GM19463 (cell line): ENCODE data around the gene C11orf71.

Experiments
- ATAC-seq: cut with Tn5 transposase; IDR thresholded peaks from one replicate; pipeline ENCODE4 v1.9.1; 2021; ENCODE audit warnings: mild to moderate bottlenecking, moderate library complexity; ENCODE audit not compliant: unreplicated experiment

Gene C11orf71

GRCh38 chr11:114400915-114401223 is 558 bp upstream of the C11orf71 start:
- no peak for ATAC-seq

GRCh38 chr11:114399490-114400215 is 658 bp downstream of the C11orf71 start:
- ATAC-seq, result peak; percentile 21

GRCh38 chr11:114398303-114398920 is 1.9 kb downstream of the C11orf71 start:
- no peak for ATAC-seq

GRCh38 chr11:114397349-114397982 is 2.8 kb downstream of the C11orf71 start:
- no peak for ATAC-seq

- ATAC-seq, result no peak
These were observed 3.4 kb downstream of the C11orf71 start for GRCh38 chr11:114396916-114397315.

- ATAC-seq, result no peak
These were observed 4.6 kb downstream of the C11orf71 start for GRCh38 chr11:114395736-114396135.

- ATAC-seq, result no peak
These were observed 7.3 kb downstream of the C11orf71 start for GRCh38 chr11:114392735-114393667.

- no peak for ATAC-seq
These were observed 13.8 kb downstream of the C11orf71 start for GRCh38 chr11:114386545-114386944.

GRCh38 chr11:114386131-114386530 is 14.2 kb downstream of the C11orf71 start:
- ATAC-seq, result no peak

- ATAC-seq, result no peak
These were observed 15.8 kb downstream of the C11orf71 start for GRCh38 chr11:114384487-114384886.

GRCh38 chr11:114382509-114382908 is 17.8 kb downstream of the C11orf71 start:
- ATAC-seq, result no peak

GRCh38 chr11:114379394-114380069 is 20.8 kb downstream of the C11orf71 start:
- no peak for ATAC-seq

- ATAC-seq, result no peak
These were observed 22.6 kb downstream of the C11orf71 start for GRCh38 chr11:114377612-114378267.

GRCh38 chr11:114375052-114375451 is 25.3 kb downstream of the C11orf71 start:
- ATAC-seq, result no peak

GRCh38 chr11:114368918-114369680 is 31.2 kb downstream of the C11orf71 start:
- ATAC-seq, result no peak

GRCh38 chr11:114367244-114367957 is 32.9 kb downstream of the C11orf71 start:
- ATAC-seq, result no peak

GRCh38 chr11:114366331-114367243 is 33.7 kb downstream of the C11orf71 start:
- no peak for ATAC-seq

GRCh38 chr11:114362958-114363357 is 37.4 kb downstream of the C11orf71 start:
- no peak for ATAC-seq
